Panc1 (cell line): ENCODE data around the gene AIMP2.

Source experiments
- POLR2AphosphoS5 ChIP-seq: IDR thresholded peaks from 2 replicates; pipeline ENCODE4 v1.6.1; 2012; ENCODE audit warnings: mild to moderate bottlenecking, low read depth, low read length, moderate library complexity
- TCF7L2 ChIP-seq: IDR thresholded peaks from 2 replicates; pipeline ENCODE4 v1.6.1; 2011; ENCODE audit warnings: mild to moderate bottlenecking, low read depth, low read length, inconsistent platforms
- TF ChIP-seq, protein P1 (sequence below): fragments of 450-650 bp; IDR thresholded peaks from 2 replicates; pipeline ENCODE4 v1.5.1; 2017; ENCODE audit warnings: mild to moderate bottlenecking
- TF ChIP-seq, protein P2 (sequence below), 2 experiments: IDR thresholded peaks; 2 replicates each; pipeline ENCODE4 v1.6.1; 2011 to 2012; ENCODE audit warnings: low read depth in 2 of 2, control low read depth in 1 of 2, low read length in 1 of 2, mild to moderate bottlenecking in 1 of 2, moderate library complexity in 1 of 2; ENCODE audit not compliant: insufficient read depth in 1 of 2

- TF ChIP-seq, protein P1, sequence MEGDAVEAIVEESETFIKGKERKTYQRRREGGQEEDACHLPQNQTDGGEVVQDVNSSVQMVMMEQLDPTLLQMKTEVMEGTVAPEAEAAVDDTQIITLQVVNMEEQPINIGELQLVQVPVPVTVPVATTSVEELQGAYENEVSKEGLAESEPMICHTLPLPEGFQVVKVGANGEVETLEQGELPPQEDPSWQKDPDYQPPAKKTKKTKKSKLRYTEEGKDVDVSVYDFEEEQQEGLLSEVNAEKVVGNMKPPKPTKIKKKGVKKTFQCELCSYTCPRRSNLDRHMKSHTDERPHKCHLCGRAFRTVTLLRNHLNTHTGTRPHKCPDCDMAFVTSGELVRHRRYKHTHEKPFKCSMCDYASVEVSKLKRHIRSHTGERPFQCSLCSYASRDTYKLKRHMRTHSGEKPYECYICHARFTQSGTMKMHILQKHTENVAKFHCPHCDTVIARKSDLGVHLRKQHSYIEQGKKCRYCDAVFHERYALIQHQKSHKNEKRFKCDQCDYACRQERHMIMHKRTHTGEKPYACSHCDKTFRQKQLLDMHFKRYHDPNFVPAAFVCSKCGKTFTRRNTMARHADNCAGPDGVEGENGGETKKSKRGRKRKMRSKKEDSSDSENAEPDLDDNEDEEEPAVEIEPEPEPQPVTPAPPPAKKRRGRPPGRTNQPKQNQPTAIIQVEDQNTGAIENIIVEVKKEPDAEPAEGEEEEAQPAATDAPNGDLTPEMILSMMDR: no peak
- TF ChIP-seq TCF7L2 (no peak), POLR2AphosphoS5 (no peak)
- TF ChIP-seq, protein P2, sequence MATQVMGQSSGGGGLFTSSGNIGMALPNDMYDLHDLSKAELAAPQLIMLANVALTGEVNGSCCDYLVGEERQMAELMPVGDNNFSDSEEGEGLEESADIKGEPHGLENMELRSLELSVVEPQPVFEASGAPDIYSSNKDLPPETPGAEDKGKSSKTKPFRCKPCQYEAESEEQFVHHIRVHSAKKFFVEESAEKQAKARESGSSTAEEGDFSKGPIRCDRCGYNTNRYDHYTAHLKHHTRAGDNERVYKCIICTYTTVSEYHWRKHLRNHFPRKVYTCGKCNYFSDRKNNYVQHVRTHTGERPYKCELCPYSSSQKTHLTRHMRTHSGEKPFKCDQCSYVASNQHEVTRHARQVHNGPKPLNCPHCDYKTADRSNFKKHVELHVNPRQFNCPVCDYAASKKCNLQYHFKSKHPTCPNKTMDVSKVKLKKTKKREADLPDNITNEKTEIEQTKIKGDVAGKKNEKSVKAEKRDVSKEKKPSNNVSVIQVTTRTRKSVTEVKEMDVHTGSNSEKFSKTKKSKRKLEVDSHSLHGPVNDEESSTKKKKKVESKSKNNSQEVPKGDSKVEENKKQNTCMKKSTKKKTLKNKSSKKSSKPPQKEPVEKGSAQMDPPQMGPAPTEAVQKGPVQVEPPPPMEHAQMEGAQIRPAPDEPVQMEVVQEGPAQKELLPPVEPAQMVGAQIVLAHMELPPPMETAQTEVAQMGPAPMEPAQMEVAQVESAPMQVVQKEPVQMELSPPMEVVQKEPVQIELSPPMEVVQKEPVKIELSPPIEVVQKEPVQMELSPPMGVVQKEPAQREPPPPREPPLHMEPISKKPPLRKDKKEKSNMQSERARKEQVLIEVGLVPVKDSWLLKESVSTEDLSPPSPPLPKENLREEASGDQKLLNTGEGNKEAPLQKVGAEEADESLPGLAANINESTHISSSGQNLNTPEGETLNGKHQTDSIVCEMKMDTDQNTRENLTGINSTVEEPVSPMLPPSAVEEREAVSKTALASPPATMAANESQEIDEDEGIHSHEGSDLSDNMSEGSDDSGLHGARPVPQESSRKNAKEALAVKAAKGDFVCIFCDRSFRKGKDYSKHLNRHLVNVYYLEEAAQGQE (IDR thresholded peaks at IDR 0.05; ENCODE audit: insufficient read depth in 1 of 2, low read depth in 2 of 2, low read length in 1 of 2): no peak
Observed at GRCh38 chr7:6032167-6032566, 23.1 kb downstream of the AIMP2 start.
